Measurements from ENCODE around the gene SLC26A8. TPM values are rescaled to one million over a fixed set of nuclear protein-coding genes. Genes with fewer than 3 reads are reported as not detected.

Gene SLC26A8
- polyA plus RNA-seq, 3 donors, result 0.52 to 1.7 (median 1.5) TPM

DNA sequence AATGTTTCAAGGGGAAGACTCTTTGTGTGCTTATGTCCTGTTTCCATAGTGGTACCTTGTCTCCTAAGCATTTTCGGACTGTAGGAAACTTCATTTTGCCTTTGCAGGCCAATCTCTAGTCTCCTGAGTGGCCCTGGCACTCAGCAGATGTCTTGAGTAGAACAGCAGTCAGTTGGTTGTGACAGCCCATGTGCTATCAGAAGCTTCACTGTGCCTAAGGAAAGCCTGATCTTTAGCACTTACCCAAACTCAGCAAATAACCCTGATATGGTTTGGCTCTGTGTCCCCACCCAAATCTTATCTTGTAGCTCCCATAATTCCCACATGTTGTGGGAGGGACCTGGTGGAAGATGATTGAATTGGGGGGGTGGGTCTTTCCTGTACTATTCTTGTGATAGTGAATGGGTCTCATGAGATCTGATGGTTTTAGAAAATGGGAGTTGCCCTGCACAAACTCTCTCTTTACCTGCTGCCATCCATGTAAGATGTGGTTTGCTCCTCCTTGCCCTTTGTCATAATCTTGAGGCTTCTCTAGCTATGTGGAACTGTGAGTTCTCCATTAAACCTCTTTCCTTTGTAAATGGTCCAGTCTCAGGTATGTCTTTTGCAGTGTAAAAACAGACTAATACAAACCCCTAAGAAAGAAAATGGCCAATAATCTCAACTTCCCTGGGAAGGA lies 87.6 kb downstream of the SLC26A8 start:
- Mint-ChIP-seq H3K4me3 (no peak overlapping the region), H3K27me3 (ENCODE audit: low read depth in 3 of 3) (peaks cover 0 to 5% (median 0%) of the 10 kb centered on the region in 3 donors), H3K4me1 (no peaks in the 10 kb centered on the region), H3K36me3 (peaks cover 0 to 7% of the 10 kb centered on the region in 2 donors), H3K9me3 (peaks cover 19 to 33% (median 27%) of the 10 kb centered on the region in 7 donors), H3K27ac (no peak overlapping the region)
- no peak for DNase-seq
- Histone ChIP-seq H3K4me2 (replicated peaks; ENCODE audit: extremely low read depth, low read length, poor library complexity, severe bottlenecking) (no peak overlapping the region), H3K4me1 (ENCODE audit: control insufficient read depth in 1 of 2, insufficient read depth in 2 of 2, low read length in 2 of 2) (no peaks in the 10 kb centered on the region), H3K9me3 (replicated peaks in 1 of 2; ENCODE audit: control insufficient read depth in 1 of 2, insufficient read depth in 1 of 2, low read length in 2 of 2) (peaks cover 7 to 16% of the 10 kb centered on the region in 2 donors), H3K4me3 (replicated peaks in 1 of 3; ENCODE audit: low read depth in 2 of 3, low read length in 3 of 3) (no peak overlapping the region), H3K79me2 (ENCODE audit: insufficient read depth, low read length) (no peaks in the 10 kb centered on the region), H3K27ac (ENCODE audit: low read depth in 1 of 2, low read length in 2 of 2) (no peak overlapping the region), H4K20me1 (ENCODE audit: insufficient read depth, low read length) (no peaks in the 10 kb centered on the region), H3K9ac (ENCODE audit: insufficient read depth, low read length, poor library complexity, severe bottlenecking) (no peak overlapping the region), H2AFZ (ENCODE audit: insufficient read depth, low read depth, low read length, poor library complexity, severe bottlenecking) (no peak overlapping the region), H3K27me3 (ENCODE audit: control insufficient read depth in 2 of 2, insufficient read depth in 2 of 2, low read length in 2 of 2) (no peaks in the 10 kb centered on the region), H3K36me3 (replicated peaks in 1 of 2; ENCODE audit: control insufficient read depth in 1 of 2, insufficient read depth in 2 of 2, low read length in 2 of 2) (no peaks in the 10 kb centered on the region)
- no CpG with 5 or more reads among the region's 1 CpG for WGBS (ENCODE audit: insufficient coverage)
- intact Hi-C loops (cut with micrococcal nuclease), result no loop called here
- TF ChIP-seq, protein P1, sequence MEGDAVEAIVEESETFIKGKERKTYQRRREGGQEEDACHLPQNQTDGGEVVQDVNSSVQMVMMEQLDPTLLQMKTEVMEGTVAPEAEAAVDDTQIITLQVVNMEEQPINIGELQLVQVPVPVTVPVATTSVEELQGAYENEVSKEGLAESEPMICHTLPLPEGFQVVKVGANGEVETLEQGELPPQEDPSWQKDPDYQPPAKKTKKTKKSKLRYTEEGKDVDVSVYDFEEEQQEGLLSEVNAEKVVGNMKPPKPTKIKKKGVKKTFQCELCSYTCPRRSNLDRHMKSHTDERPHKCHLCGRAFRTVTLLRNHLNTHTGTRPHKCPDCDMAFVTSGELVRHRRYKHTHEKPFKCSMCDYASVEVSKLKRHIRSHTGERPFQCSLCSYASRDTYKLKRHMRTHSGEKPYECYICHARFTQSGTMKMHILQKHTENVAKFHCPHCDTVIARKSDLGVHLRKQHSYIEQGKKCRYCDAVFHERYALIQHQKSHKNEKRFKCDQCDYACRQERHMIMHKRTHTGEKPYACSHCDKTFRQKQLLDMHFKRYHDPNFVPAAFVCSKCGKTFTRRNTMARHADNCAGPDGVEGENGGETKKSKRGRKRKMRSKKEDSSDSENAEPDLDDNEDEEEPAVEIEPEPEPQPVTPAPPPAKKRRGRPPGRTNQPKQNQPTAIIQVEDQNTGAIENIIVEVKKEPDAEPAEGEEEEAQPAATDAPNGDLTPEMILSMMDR (IDR thresholded peaks at IDR 0.05), result no peak

DNA sequence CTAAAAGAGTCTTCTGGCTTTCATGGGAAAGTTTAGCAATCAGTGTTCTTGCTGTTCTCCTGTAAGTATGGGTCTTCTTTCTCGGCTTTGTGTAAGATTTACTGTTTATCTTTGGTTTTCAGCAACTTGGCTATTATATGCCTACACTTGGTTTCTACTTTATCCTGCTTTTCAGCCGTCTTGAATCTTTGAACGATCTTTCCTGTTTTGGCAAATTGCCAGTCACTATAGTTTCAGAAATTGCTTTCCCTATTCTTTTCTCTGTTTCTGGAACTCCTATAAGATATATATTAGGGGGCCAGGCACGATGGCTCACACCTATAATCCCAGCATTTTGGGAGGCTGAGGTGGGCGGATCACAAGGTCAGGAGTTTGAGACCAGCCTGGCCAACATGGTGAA lies 89.0 kb downstream of the SLC26A8 start:
- TF ChIP-seq, protein P1 (IDR thresholded peaks at IDR 0.05), result no peak
- 100% methylated on average over 2 of the region's 5 CpGs for WGBS (ENCODE audit: insufficient coverage)
- H3K27me3 Mint-ChIP-seq (ENCODE audit: low read depth in 3 of 3), result peaks cover 0 to 5% (median 0%) of the 10 kb centered on the region in 3 donors

More for the DNA sequence above, 89.0 kb downstream of the SLC26A8 start:
- peak overlapping the region in 1 of 7 donors; percentile 48 for H3K27ac Mint-ChIP-seq
- H3K4me2 ChIP-seq (replicated peaks; ENCODE audit: extremely low read depth, low read length, poor library complexity, severe bottlenecking), result no peak overlapping the region
- no peaks in the 10 kb centered on the region for H3K79me2 ChIP-seq (ENCODE audit: insufficient read depth, low read length)
- no peak overlapping the region for H3K27ac ChIP-seq (ENCODE audit: low read depth in 1 of 2, low read length in 2 of 2)
- H3K9me3 Mint-ChIP-seq, result peaks cover 11 to 23% (median 17%) of the 10 kb centered on the region in 7 donors
- H3K9me3 ChIP-seq (replicated peaks in 1 of 2; ENCODE audit: control insufficient read depth in 1 of 2, insufficient read depth in 1 of 2, low read length in 2 of 2), result peaks cover 2 to 7% of the 10 kb centered on the region in 2 donors
- H4K20me1 ChIP-seq (ENCODE audit: insufficient read depth, low read length), result no peaks in the 10 kb centered on the region
- no peak for DNase-seq
- no peak overlapping the region for H3K9ac ChIP-seq (ENCODE audit: insufficient read depth, low read length, poor library complexity, severe bottlenecking)
- peaks cover 0 to 3% of the 10 kb centered on the region in 2 donors for H3K36me3 Mint-ChIP-seq
- no peak overlapping the region for H3K4me3 ChIP-seq (replicated peaks in 1 of 3; ENCODE audit: low read depth in 2 of 3, low read length in 3 of 3)
- H3K27me3 ChIP-seq (ENCODE audit: control insufficient read depth in 2 of 2, insufficient read depth in 2 of 2, low read length in 2 of 2), result no peaks in the 10 kb centered on the region
- intact Hi-C loops (cut with micrococcal nuclease), result no loop called here
- H3K4me1 Mint-ChIP-seq, result no peaks in the 10 kb centered on the region
- H3K4me3 Mint-ChIP-seq, result no peak overlapping the region
- H2AFZ ChIP-seq (ENCODE audit: insufficient read depth, low read depth, low read length, poor library complexity, severe bottlenecking), result no peak overlapping the region
- H3K4me1 ChIP-seq (ENCODE audit: control insufficient read depth in 1 of 2, insufficient read depth in 2 of 2, low read length in 2 of 2), result no peaks in the 10 kb centered on the region
- no peaks in the 10 kb centered on the region for H3K36me3 ChIP-seq (replicated peaks in 1 of 2; ENCODE audit: control insufficient read depth in 1 of 2, insufficient read depth in 2 of 2, low read length in 2 of 2)

Data from CD14-positive monocyte (primary cell).